HFF-Myc (cell line): ENCODE results near the gene SPRED1.
"Not testable (repeated sequence)": the region's sequence is repeated elsewhere in the genome, so short reads cannot be mapped to it uniquely, and the experiment has no call there.

ENCODE experiments used
- DNase-seq: peaks from one replicate; pipeline ENCODE4 v3.0.0-alpha.2; 2011; ENCODE audit warnings: low read depth; ENCODE audit errors: extremely low read depth
- H3K4me3 ChIP-seq: replicated peaks from 2 replicates; pipeline ENCODE4 v1.5.1; 2011; ENCODE audit warnings: low read depth, mild to moderate bottlenecking, control low read depth, low read length
- CTCF ChIP-seq: IDR thresholded peaks from 2 replicates; pipeline ENCODE4 v1.5.1; 2012; ENCODE audit warnings: mild to moderate bottlenecking, low read depth, low read length, control low read depth; ENCODE audit errors: missing control alignments

SPRED1 gene

GRCh38 chr15:38263996-38264395, 11.4 kb downstream of the SPRED1 start:
- no peak for TF ChIP-seq CTCF
- no peak overlapping the region for H3K4me3 ChIP-seq
- DNase-seq = no peak

GRCh38 chr15:38266247-38266986, 13.8 kb downstream of the SPRED1 start:
- no peak overlapping the region for H3K4me3 ChIP-seq
- no peak for TF ChIP-seq CTCF
- DNase-seq = no peak

GRCh38 chr15:38267421-38268022, 14.9 kb downstream of the SPRED1 start:
- TF ChIP-seq CTCF = no peak
- DNase-seq = no peak
- no peak overlapping the region for H3K4me3 ChIP-seq

GRCh38 chr15:38271144-38271543, 18.5 kb downstream of the SPRED1 start:
- no peak for DNase-seq
- TF ChIP-seq CTCF = no peak
- no peak overlapping the region for H3K4me3 ChIP-seq

GRCh38 chr15:38271895-38272294, 19.3 kb downstream of the SPRED1 start:
- no peak for TF ChIP-seq CTCF
- no peak overlapping the region for H3K4me3 ChIP-seq
- DNase-seq = no peak

GRCh38 chr15:38272431-38272830, 19.8 kb downstream of the SPRED1 start:
- DNase-seq, H3K4me3 ChIP-seq: not testable (repeated sequence)

GRCh38 chr15:38274135-38274534, 21.5 kb downstream of the SPRED1 start:
- no peak overlapping the region for H3K4me3 ChIP-seq
- DNase-seq = no peak
- TF ChIP-seq CTCF = no peak
